CD4-positive, alpha-beta T cell (primary cell): ENCODE data around the gene CYB561A3. TPM values are rescaled to one million over a fixed set of nuclear protein-coding genes. Genes with fewer than 3 reads are reported as not detected.

Experiments used
- ATAC-seq: fragments of 200-7000 bp; cut with Tn5 transposase; one replicate; pipeline ENCODE4 v1.10.0; 2022; ENCODE audit warnings: mild to moderate bottlenecking; ENCODE audit not compliant: poor library complexity
- CTCF ChIA-PET: fragments of 350-600 bp; sonication (Branson Sonifier 250); formaldehyde crosslinking; loops from one replicate; lab custom pipeline; 2021; ENCODE audit warnings: antibody characterized with exemption, inconsistent platforms; lab: Charles Lee
- POLR2A ChIA-PET: fragments of 350-600 bp; sonication (Branson Sonifier 250); formaldehyde crosslinking; loops from one replicate; lab custom pipeline; 2021; ENCODE audit warnings: antibody characterized with exemption, inconsistent platforms; lab: Charles Lee
- DNase-seq, 14 experiments: peaks; one replicate each; pipeline ENCODE4 v3.0.0-alpha.2; 2013 to 2020; ENCODE audit warnings: mixed read lengths in 2 of 14
- H3K27ac ChIP-seq, 2 donors: one replicate each; pipeline versions ENCODE4 v1.5.1 to v1.7.0; 2013; ENCODE audit warnings: low read length in 2 of 2, low read depth in 1 of 2, mild to moderate bottlenecking in 1 of 2
- H3K27me3 ChIP-seq, 2 experiments: 1 replicate in 1 of 2; 2 replicates in 1 of 2; pipeline versions ENCODE4 v1.6.1 to v1.7.0; 2013; ENCODE audit warnings: low read length in 2 of 2, control low read depth in 1 of 2, mild to moderate bottlenecking in 1 of 2, moderate library complexity in 1 of 2; ENCODE audit not compliant: insufficient read depth in 2 of 2, control insufficient read depth in 1 of 2
- H3K36me3 ChIP-seq: one replicate; pipeline ENCODE4 v1.6.1; 2013; ENCODE audit warnings: low read length, control low read depth; ENCODE audit not compliant: insufficient read depth
- H3K4me1 ChIP-seq: one replicate; pipeline ENCODE4 v1.6.1; 2013; ENCODE audit warnings: low read length, control low read depth; ENCODE audit not compliant: insufficient read depth
- H3K4me3 ChIP-seq: one replicate; pipeline ENCODE4 v1.5.1; 2013; ENCODE audit warnings: mild to moderate bottlenecking, low read length, moderate library complexity
- H3K9me3 ChIP-seq, 2 experiments: 1 replicate in 1 of 2; 2 replicates in 1 of 2; pipeline versions ENCODE4 v1.6.1 to v1.7.0; 2013; ENCODE audit warnings: low read length in 2 of 2, mild to moderate bottlenecking in 2 of 2, control low read depth in 1 of 2, moderate library complexity in 1 of 2; ENCODE audit not compliant: control insufficient read depth in 1 of 2, insufficient read depth in 1 of 2
- H3K27ac Mint-ChIP-seq: one replicate; pipeline ENCODE4 v1.8.0; 2020; ENCODE audit warnings: mixed read lengths
- H3K27me3 Mint-ChIP-seq: one replicate; pipeline ENCODE4 v1.8.0; 2021; ENCODE audit warnings: mixed read lengths
- H3K36me3 Mint-ChIP-seq: one replicate; pipeline ENCODE4 v1.8.0; 2021; ENCODE audit warnings: low read depth, mixed read lengths
- H3K4me1 Mint-ChIP-seq: one replicate; pipeline ENCODE4 v1.8.0; 2021; ENCODE audit warnings: low read depth, mixed read lengths
- H3K4me3 Mint-ChIP-seq: one replicate; pipeline ENCODE4 v1.8.0; 2020; ENCODE audit warnings: mild to moderate bottlenecking, mixed read lengths
- H3K9me3 Mint-ChIP-seq: one replicate; pipeline ENCODE4 v1.8.0; 2020; ENCODE audit warnings: mixed read lengths
- CTCF ChIP-seq: fragments of 200-600 bp; IDR thresholded peaks from one replicate; pipeline ENCODE4 v1.8.0; 2022; ENCODE audit warnings: antibody characterized with exemption, mild to moderate bottlenecking
- intact Hi-C, 2 experiments: fragments of 100-400 bp; cut with DNase I in 1 of 2; cut with micrococcal nuclease in 1 of 2; formaldehyde crosslinking; loops; one replicate each; pipeline versions ENCODE4 v1.15.1 to v1.9.0; 2023 to 2025; cut with DNase I, micrococcal nuclease
- total RNA-seq, 174 experiments: library from RNA in 2 of 174; stranded (reverse) in 2 of 174; gene quantifications; one replicate each; pipeline ENCODE4 v1.2.3 and lab custom pipeline; 2021 to 2026

CYB561A3 gene
- total RNA-seq, 2 experiments from 2014 or later: 24.4 to 25.8 TPM

- H3K27ac Mint-ChIP-seq: no peak overlapping the region
- Histone ChIP-seq H3K36me3 (peaks cover 12% of the 10 kb centered on the region), H3K4me1 (peaks cover 7% of the 10 kb centered on the region), H3K27me3 (no peaks in the 10 kb centered on the region), H3K9me3 (no peaks in the 10 kb centered on the region), H3K27ac (no peak overlapping the region), H3K4me3 (no peak overlapping the region)
- DNase-seq (no peak), ATAC-seq (no peak)
- H3K9me3 Mint-ChIP-seq: no peaks in the 10 kb centered on the region
- ChIA-PET POLR2A (no interaction called here), CTCF (no interaction called here)
- H3K36me3 Mint-ChIP-seq: peaks cover 16% of the 10 kb centered on the region
- TF ChIP-seq CTCF: no peak
- no peak overlapping the region for H3K4me3 Mint-ChIP-seq
- H3K4me1 Mint-ChIP-seq: peaks cover 8% of the 10 kb centered on the region
- H3K27me3 Mint-ChIP-seq: no peaks in the 10 kb centered on the region
- intact Hi-C loops: no loop called here
Measured at GRCh38 chr11:61340979-61341378, 20.7 kb downstream of the CYB561A3 start.

- intact Hi-C loops: loop anchor here (5.0 kb wide), 2 partner anchors 178 to 243 kb away; partner anchors contain the start of gene SYT7 (in 1 of the 2)
- peaks cover 16% of the 10 kb centered on the region for H3K36me3 Mint-ChIP-seq
- peaks cover 16% of the 10 kb centered on the region for H3K4me1 ChIP-seq
- DNase-seq (no peak), ATAC-seq (no peak)
- no peak overlapping the region for H3K27ac Mint-ChIP-seq
- no peak overlapping the region for H3K27ac ChIP-seq
- no peak for TF ChIP-seq CTCF
- no peaks in the 10 kb centered on the region for H3K9me3 ChIP-seq
- H3K36me3 ChIP-seq: peaks cover 10% of the 10 kb centered on the region
- no peaks in the 10 kb centered on the region for H3K27me3 ChIP-seq
- no peak overlapping the region for H3K4me3 Mint-ChIP-seq
- ChIA-PET POLR2A (interaction anchor here (1.8 kb wide), 1 partner anchor 23 kb away, joined by 8 read pairs; the partner anchor contains the start of genes CYB561A3 and TMEM138), CTCF (no interaction called here)
- H3K27me3 Mint-ChIP-seq: no peaks in the 10 kb centered on the region
- H3K4me3 ChIP-seq: no peak overlapping the region
- peaks cover 10% of the 10 kb centered on the region for H3K4me1 Mint-ChIP-seq
- H3K9me3 Mint-ChIP-seq: no peaks in the 10 kb centered on the region
Measured at GRCh38 chr11:61339490-61339878, 22.2 kb downstream of the CYB561A3 start.

GRCh38 chr11:61338783-61339489 lies 22.7 kb downstream of the CYB561A3 start:
- no peak overlapping the region for H3K4me3 ChIP-seq
- H3K9me3 ChIP-seq: no peaks in the 10 kb centered on the region
- no peaks in the 10 kb centered on the region for H3K9me3 Mint-ChIP-seq
- ATAC-seq (no peak), DNase-seq (no peak)
- no peaks in the 10 kb centered on the region for H3K27me3 Mint-ChIP-seq
- no peak overlapping the region for H3K27ac ChIP-seq
- ChIA-PET CTCF (interaction anchor here (6.0 kb wide), 1 partner anchor 46 kb away, joined by 173 read pairs; no protein-coding TSS in a partner anchor), POLR2A (interaction anchor here (1.8 to 3.8 kb wide), 2 partner anchors 23 to 46 kb away, joined by 8 to 43 read pairs; partner anchors contain the start of genes CYB561A3 and TMEM138)
- peaks cover 14% of the 10 kb centered on the region for H3K4me1 Mint-ChIP-seq
- no peak for TF ChIP-seq CTCF
- peaks cover 21% of the 10 kb centered on the region for H3K4me1 ChIP-seq
- intact Hi-C loops: loop anchor here (5.0 kb wide), 2 partner anchors 178 to 243 kb away; partner anchors contain the start of gene SYT7 (in 1 of the 2)
- H3K27ac Mint-ChIP-seq: no peak overlapping the region
- H3K36me3 ChIP-seq: peaks cover 10% of the 10 kb centered on the region
- peaks cover 16% of the 10 kb centered on the region for H3K36me3 Mint-ChIP-seq
- H3K27me3 ChIP-seq: no peaks in the 10 kb centered on the region
- no peak overlapping the region for H3K4me3 Mint-ChIP-seq
